ENCODE data around the gene HOXD1. TPM values are rescaled to one million over a fixed set of nuclear protein-coding genes. Genes with fewer than 3 reads are reported as not detected.

The HOXD1 gene
- total RNA-seq, 5 donors from 2014 or later (not counting 1 experiment from before 2014, with no cell fraction given): not detected

DNA sequence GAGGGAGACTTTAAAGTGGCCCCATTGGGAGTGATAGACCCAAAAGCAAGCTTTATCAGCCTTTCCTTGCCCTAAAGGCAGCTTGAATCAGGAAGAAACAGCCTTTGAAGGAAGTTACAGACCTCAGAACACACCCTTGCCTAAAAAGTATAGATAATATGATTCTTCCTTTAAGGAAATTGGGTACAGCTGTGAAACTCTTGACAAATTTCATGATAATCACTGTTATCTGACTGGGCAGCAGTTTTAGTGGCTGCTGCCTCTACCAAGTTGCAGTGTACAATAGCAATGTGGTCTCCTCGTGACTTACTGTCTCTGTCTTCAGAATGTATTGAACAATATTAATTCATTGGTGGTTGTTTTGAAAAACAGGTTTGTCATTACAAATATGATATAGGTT is 16.7 kb downstream of the HOXD1 start:
- H3K36me3 Mint-ChIP-seq: no peaks in the 10 kb centered on the region
- H3K27ac ChIP-seq (ENCODE audit: low read length): no peak overlapping the region
- H3K4me3 ChIP-seq (ENCODE audit: control insufficient read depth in 1 of 2, extremely low read depth in 1 of 2, low read length in 1 of 2): no peak overlapping the region
- CTCF ChIA-PET: no interaction called here
- WGBS (ENCODE audit: insufficient coverage): 100% methylated on average over 1 of the region's 1 CpG
- H3K4me3 Mint-ChIP-seq: no peak overlapping the region
- ATAC-seq (replicated peaks in 1 of 4): no peak
- no peaks in the 10 kb centered on the region for H3K4me1 ChIP-seq (ENCODE audit: control insufficient read depth in 1 of 2, extremely low read depth in 1 of 2, insufficient read depth in 2 of 2, low read length in 2 of 2)
- H3K4me1 Mint-ChIP-seq: no peaks in the 10 kb centered on the region
- H3K36me3 ChIP-seq (ENCODE audit: control insufficient read depth in 2 of 2, extremely low read depth in 1 of 2, insufficient read depth in 1 of 2, low read length in 1 of 2): no peaks in the 10 kb centered on the region
- H3K27me3 ChIP-seq (replicated peaks in 1 of 2; ENCODE audit: control insufficient read depth in 2 of 2, extremely low read depth in 1 of 2, insufficient read depth in 2 of 2, low read length in 1 of 2): peaks cover 2 to 24% of the 10 kb centered on the region in 2 experiments
- peaks cover 33 to 34% of the 10 kb centered on the region in 2 donors for H3K27me3 Mint-ChIP-seq
- H3K9me3 Mint-ChIP-seq: peaks cover 0 to 11% (median 3%) of the 10 kb centered on the region in 3 donors
- no peaks in the 10 kb centered on the region for H3K9me3 ChIP-seq
- POLR2A ChIA-PET: no interaction called here
- no peak for DNase-seq
- no peak overlapping the region for H3K27ac Mint-ChIP-seq

- H3K36me3 ChIP-seq (ENCODE audit: control insufficient read depth in 2 of 2, extremely low read depth in 1 of 2, insufficient read depth in 1 of 2, low read length in 1 of 2): no peaks in the 10 kb centered on the region
- H3K27me3 ChIP-seq (replicated peaks in 1 of 2; ENCODE audit: control insufficient read depth in 2 of 2, extremely low read depth in 1 of 2, insufficient read depth in 2 of 2, low read length in 1 of 2): peaks cover 0 to 22% of the 10 kb centered on the region in 2 experiments
- Mint-ChIP-seq H3K9me3 (peaks cover 0 to 11% (median 3%) of the 10 kb centered on the region in 3 donors), H3K27ac (no peak overlapping the region), H3K4me1 (no peaks in the 10 kb centered on the region), H3K27me3 (peaks cover 36 to 41% of the 10 kb centered on the region in 2 donors), H3K36me3 (no peaks in the 10 kb centered on the region), H3K4me3 (no peak overlapping the region)
- DNase-seq (no peak), ATAC-seq (replicated peaks in 1 of 4) (no peak)
- H3K9me3 ChIP-seq: no peaks in the 10 kb centered on the region
- no peak overlapping the region for H3K4me3 ChIP-seq (ENCODE audit: control insufficient read depth in 1 of 2, extremely low read depth in 1 of 2, low read length in 1 of 2)
- H3K27ac ChIP-seq (ENCODE audit: low read length): no peak overlapping the region
- CTCF ChIA-PET: no interaction called here
- POLR2A ChIA-PET: no interaction called here
- no peaks in the 10 kb centered on the region for H3K4me1 ChIP-seq (ENCODE audit: control insufficient read depth in 1 of 2, extremely low read depth in 1 of 2, insufficient read depth in 2 of 2, low read length in 2 of 2)
- WGBS (ENCODE audit: insufficient coverage): 100% methylated on average over 1 of the region's 2 CpGs
These were observed 17.7 kb downstream of the HOXD1 start for GRCh38 chr2:176206136-176206535.

- ChIA-PET POLR2A (no interaction called here), CTCF (interaction anchor here (0.6 to 0.7 kb wide), 2 partner anchors 21 to 53 kb away, joined by 3 to 4 read pairs; no protein-coding TSS in a partner anchor)
- Histone ChIP-seq H3K4me3 (ENCODE audit: control insufficient read depth in 1 of 2, extremely low read depth in 1 of 2, low read length in 1 of 2) (no peak overlapping the region), H3K4me1 (ENCODE audit: control insufficient read depth in 1 of 2, extremely low read depth in 1 of 2, insufficient read depth in 2 of 2, low read length in 2 of 2) (no peaks in the 10 kb centered on the region), H3K9me3 (no peaks in the 10 kb centered on the region), H3K36me3 (ENCODE audit: control insufficient read depth in 2 of 2, extremely low read depth in 1 of 2, insufficient read depth in 1 of 2, low read length in 1 of 2) (no peaks in the 10 kb centered on the region), H3K27me3 (replicated peaks in 1 of 2; ENCODE audit: control insufficient read depth in 2 of 2, extremely low read depth in 1 of 2, insufficient read depth in 2 of 2, low read length in 1 of 2) (peaks cover 0 to 20% of the 10 kb centered on the region in 2 experiments), H3K27ac (ENCODE audit: low read length) (no peak overlapping the region)
- DNase-seq (no peak), ATAC-seq (replicated peaks in 1 of 4) (no peak)
- no peak overlapping the region for H3K4me3 Mint-ChIP-seq
- no peak overlapping the region for H3K27ac Mint-ChIP-seq
- no CpG with 5 or more reads among the region's 2 CpGs for WGBS (ENCODE audit: insufficient coverage)
- H3K27me3 Mint-ChIP-seq: peaks cover 39 to 43% of the 10 kb centered on the region in 2 donors
- H3K9me3 Mint-ChIP-seq: peaks cover 0 to 11% (median 3%) of the 10 kb centered on the region in 3 donors
- H3K36me3 Mint-ChIP-seq: no peaks in the 10 kb centered on the region
- H3K4me1 Mint-ChIP-seq: no peaks in the 10 kb centered on the region
These were observed 18.2 kb downstream of the HOXD1 start for GRCh38 chr2:176206682-176207081.

DNA sequence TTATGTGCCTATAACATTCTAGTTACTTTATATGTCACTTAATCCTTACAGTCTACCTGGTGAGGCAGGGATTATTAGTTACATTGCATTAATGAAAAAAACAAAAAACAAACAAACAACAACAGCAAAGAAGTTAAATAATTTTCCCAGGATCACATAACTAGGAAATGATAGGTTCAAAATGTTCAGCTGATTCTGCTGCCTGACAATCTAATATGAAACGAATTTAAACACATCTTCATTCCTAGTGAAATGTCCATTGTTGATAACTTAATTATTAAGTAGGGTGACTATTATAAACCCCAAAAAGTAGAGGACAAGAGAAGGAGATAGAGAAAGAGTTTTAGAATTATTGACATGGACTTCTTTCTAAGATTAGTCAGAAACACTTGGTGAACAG is 22.6 kb downstream of the HOXD1 start:
- CTCF ChIA-PET: interaction anchor here in 1 of 2 donors (0.5 kb wide), 1 partner anchor 17 kb away, joined by 4 read pairs; no protein-coding TSS in a partner anchor

DNA sequence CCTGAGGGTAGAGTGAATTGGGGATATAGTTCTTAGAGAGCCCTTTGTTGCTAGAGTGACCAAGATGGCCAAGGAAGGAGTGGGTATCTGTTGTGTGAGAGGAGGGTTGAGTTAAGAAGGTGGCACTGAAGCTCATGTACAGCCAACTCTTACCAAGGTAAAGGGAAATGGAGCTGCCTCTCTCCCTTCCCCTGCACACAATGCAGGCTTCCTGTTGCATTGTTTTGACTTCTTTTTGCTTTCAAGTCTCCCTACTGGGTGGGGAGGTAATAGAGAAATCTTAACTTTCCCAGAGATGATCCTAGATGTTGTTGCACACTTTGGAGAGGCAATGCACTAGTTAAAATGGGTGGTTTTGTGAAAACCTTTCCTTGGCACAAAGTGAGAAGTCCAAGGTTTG is 23.8 kb downstream of the HOXD1 start:
- H3K27ac Mint-ChIP-seq: no peak overlapping the region
- CTCF ChIA-PET: no interaction called here
- no peak overlapping the region for H3K27ac ChIP-seq (ENCODE audit: low read length)
- POLR2A ChIA-PET: no interaction called here
- no peaks in the 10 kb centered on the region for H3K4me1 ChIP-seq (ENCODE audit: control insufficient read depth in 1 of 2, extremely low read depth in 1 of 2, insufficient read depth in 2 of 2, low read length in 2 of 2)
- DNase-seq (no peak), ATAC-seq (replicated peaks in 1 of 4) (no peak)
- H3K4me3 Mint-ChIP-seq: no peak overlapping the region
- H3K4me1 Mint-ChIP-seq: no peaks in the 10 kb centered on the region
- no peaks in the 10 kb centered on the region for H3K9me3 ChIP-seq
- no peak overlapping the region for H3K4me3 ChIP-seq (ENCODE audit: control insufficient read depth in 1 of 2, extremely low read depth in 1 of 2, low read length in 1 of 2)
- peaks cover 0 to 9% of the 10 kb centered on the region in 2 experiments for H3K27me3 ChIP-seq (replicated peaks in 1 of 2; ENCODE audit: control insufficient read depth in 2 of 2, extremely low read depth in 1 of 2, insufficient read depth in 2 of 2, low read length in 1 of 2)
- H3K36me3 ChIP-seq (ENCODE audit: control insufficient read depth in 2 of 2, extremely low read depth in 1 of 2, insufficient read depth in 1 of 2, low read length in 1 of 2): no peaks in the 10 kb centered on the region
- no peaks in the 10 kb centered on the region for H3K9me3 Mint-ChIP-seq
- no peaks in the 10 kb centered on the region for H3K36me3 Mint-ChIP-seq
- H3K27me3 Mint-ChIP-seq: peaks cover 21 to 25% of the 10 kb centered on the region in 2 donors

More for the DNA sequence above, 22.6 kb downstream of the HOXD1 start:
- no peak for ATAC-seq (replicated peaks in 1 of 4)
- Histone ChIP-seq H3K27me3 (replicated peaks in 1 of 2; ENCODE audit: control insufficient read depth in 2 of 2, extremely low read depth in 1 of 2, insufficient read depth in 2 of 2, low read length in 1 of 2) (peaks cover 0 to 9% of the 10 kb centered on the region in 2 experiments), H3K27ac (ENCODE audit: low read length) (no peak overlapping the region), H3K4me3 (ENCODE audit: control insufficient read depth in 1 of 2, extremely low read depth in 1 of 2, low read length in 1 of 2) (no peak overlapping the region), H3K36me3 (ENCODE audit: control insufficient read depth in 2 of 2, extremely low read depth in 1 of 2, insufficient read depth in 1 of 2, low read length in 1 of 2) (no peaks in the 10 kb centered on the region), H3K4me1 (ENCODE audit: control insufficient read depth in 1 of 2, extremely low read depth in 1 of 2, insufficient read depth in 2 of 2, low read length in 2 of 2) (no peaks in the 10 kb centered on the region), H3K9me3 (no peaks in the 10 kb centered on the region)
- H3K36me3 Mint-ChIP-seq: no peaks in the 10 kb centered on the region
- H3K27me3 Mint-ChIP-seq: peaks cover 21 to 25% of the 10 kb centered on the region in 2 donors
- H3K27ac Mint-ChIP-seq: no peak overlapping the region
- POLR2A ChIA-PET: no interaction called here
- no peak overlapping the region for H3K4me3 Mint-ChIP-seq
- no CpG with 5 or more reads among the region's 1 CpG for WGBS (ENCODE audit: insufficient coverage)
- no peaks in the 10 kb centered on the region for H3K9me3 Mint-ChIP-seq
- H3K4me1 Mint-ChIP-seq: no peaks in the 10 kb centered on the region
- no peak for DNase-seq

- no peaks in the 10 kb centered on the region for H3K9me3 ChIP-seq
- ATAC-seq (replicated peaks in 1 of 4): no peak
These were observed 24.9 kb downstream of the HOXD1 start for GRCh38 chr2:176213406-176213805.

More at GRCh38 chr2:176213406-176213805, 24.9 kb downstream of the HOXD1 start:
- ChIA-PET CTCF (no interaction called here), POLR2A (interaction anchor here in 1 of 2 donors (0.6 kb wide), 1 partner anchor 607 kb away, joined by 3 read pairs; no protein-coding TSS in a partner anchor)
- Histone ChIP-seq H3K4me3 (ENCODE audit: control insufficient read depth in 1 of 2, extremely low read depth in 1 of 2, low read length in 1 of 2) (no peak overlapping the region), H3K27me3 (replicated peaks in 1 of 2; ENCODE audit: control insufficient read depth in 2 of 2, extremely low read depth in 1 of 2, insufficient read depth in 2 of 2, low read length in 1 of 2) (peaks cover 0 to 7% of the 10 kb centered on the region in 2 experiments), H3K27ac (ENCODE audit: low read length) (no peak overlapping the region), H3K4me1 (ENCODE audit: control insufficient read depth in 1 of 2, extremely low read depth in 1 of 2, insufficient read depth in 2 of 2, low read length in 2 of 2) (no peaks in the 10 kb centered on the region), H3K36me3 (ENCODE audit: control insufficient read depth in 2 of 2, extremely low read depth in 1 of 2, insufficient read depth in 1 of 2, low read length in 1 of 2) (no peaks in the 10 kb centered on the region)
- Mint-ChIP-seq H3K4me1 (no peaks in the 10 kb centered on the region), H3K27me3 (peaks cover 18 to 25% of the 10 kb centered on the region in 2 donors), H3K4me3 (no peak overlapping the region), H3K27ac (no peak overlapping the region), H3K36me3 (no peaks in the 10 kb centered on the region), H3K9me3 (no peaks in the 10 kb centered on the region)
- WGBS (ENCODE audit: insufficient coverage): 71% methylated on average over 1 of the region's 1 CpG
- no peak for DNase-seq
